Left ventricle myocardium inferior (tissue), 1 donor: ENCODE results near the gene CDV3. TPM values are rescaled to one million over a fixed set of nuclear protein-coding genes. Genes with fewer than 3 reads are reported as not detected.

ENCODE experiments used
- DNase-seq: peaks from one replicate; pipeline ENCODE4 v3.0.0-alpha.2; 2020
- H3K27ac ChIP-seq: fragments of 200-600 bp; replicated peaks from 2 replicates; pipeline ENCODE4 v1.8.0; 2021
- H3K27me3 ChIP-seq: fragments of 200-600 bp; 2 replicates; pipeline ENCODE4 v1.8.0; 2021; ENCODE audit warnings: low read depth
- H3K36me3 ChIP-seq: fragments of 200-600 bp; 2 replicates; pipeline ENCODE4 v1.8.0; 2021
- H3K4me1 ChIP-seq: fragments of 200-600 bp; 2 replicates; pipeline ENCODE4 v1.8.0; 2021
- H3K4me3 ChIP-seq: fragments of 200-600 bp; 2 replicates; pipeline ENCODE4 v1.8.0; 2021; ENCODE audit warnings: mild to moderate bottlenecking, moderate library complexity
- H3K9me3 ChIP-seq: fragments of 200-600 bp; replicated peaks from 2 replicates; pipeline ENCODE4 v1.8.0; 2021
- CTCF ChIP-seq: fragments of 200-600 bp; IDR thresholded peaks from 2 replicates; pipeline ENCODE4 v1.8.0; 2021; ENCODE audit warnings: antibody characterized with exemption, mild to moderate bottlenecking, borderline replicate concordance
- intact Hi-C: fragments of 100-400 bp; cut with micrococcal nuclease; formaldehyde crosslinking; loops from one replicate; pipeline ENCODE4 v1.11.0; 2022
- total RNA-seq: library from RNA; stranded (reverse); fragmentation: NEBNext Ultra II Directional; extraction: Animal tissue kit (Norgen Biotek cat#: 25700); gene quantifications from one replicate; pipeline ENCODE4 v1.2.1, GENCODE V29; 2021
- donor health status: DM: no; HTN: yes; CAD: no; lungs with severe emphysema.

CDV3 gene
- total RNA-seq, 1 donor from 2014 or later: 134 TPM

- Histone ChIP-seq H3K27me3 (no peaks in the 10 kb centered on the region), H3K27ac (no peak overlapping the region), H3K4me1 (no peaks in the 10 kb centered on the region), H3K4me3 (no peak overlapping the region), H3K36me3 (peaks cover 51% of the 10 kb centered on the region), H3K9me3 (no peaks in the 10 kb centered on the region)
- no peak for TF ChIP-seq CTCF
- intact Hi-C loops: no loop called here
- DNase-seq: no peak
Measured at GRCh38 chr3:133606342-133606741, 32.9 kb downstream of the CDV3 start.

GRCh38 chr3:133606902-133607301 is 33.4 kb downstream of the CDV3 start:
- Histone ChIP-seq H3K9me3 (no peaks in the 10 kb centered on the region), H3K4me3 (no peak overlapping the region), H3K27ac (no peak overlapping the region), H3K4me1 (no peaks in the 10 kb centered on the region), H3K27me3 (no peaks in the 10 kb centered on the region), H3K36me3 (peaks cover 56% of the 10 kb centered on the region)
- no peak for DNase-seq
- intact Hi-C loops: no loop called here
- TF ChIP-seq CTCF: no peak

GRCh38 chr3:133607816-133608215 is 34.3 kb downstream of the CDV3 start:
- no peaks in the 10 kb centered on the region for H3K27me3 ChIP-seq
- DNase-seq: no peak
- peaks cover 63% of the 10 kb centered on the region for H3K36me3 ChIP-seq
- no peaks in the 10 kb centered on the region for H3K4me1 ChIP-seq
- intact Hi-C loops: no loop called here
- H3K4me3 ChIP-seq: no peak overlapping the region
- TF ChIP-seq CTCF: no peak
- no peaks in the 10 kb centered on the region for H3K9me3 ChIP-seq
- H3K27ac ChIP-seq: no peak overlapping the region

GRCh38 chr3:133608388-133608787 is 34.9 kb downstream of the CDV3 start:
- peaks cover 66% of the 10 kb centered on the region for H3K36me3 ChIP-seq
- intact Hi-C loops: no loop called here

GRCh38 chr3:133610031-133610430 is 36.5 kb downstream of the CDV3 start:
- H3K4me1 ChIP-seq: no peaks in the 10 kb centered on the region
- H3K9me3 ChIP-seq: no peaks in the 10 kb centered on the region
- intact Hi-C loops: no loop called here
- DNase-seq: no peak
- H3K36me3 ChIP-seq: peaks cover 71% of the 10 kb centered on the region
- no peaks in the 10 kb centered on the region for H3K27me3 ChIP-seq
- H3K27ac ChIP-seq: no peak overlapping the region
- H3K4me3 ChIP-seq: no peak overlapping the region
- TF ChIP-seq CTCF: no peak

More at GRCh38 chr3:133608388-133608787, 34.9 kb downstream of the CDV3 start:
- H3K4me3 ChIP-seq: no peak overlapping the region
- no peak for DNase-seq
- TF ChIP-seq CTCF: no peak
- H3K27me3 ChIP-seq: no peaks in the 10 kb centered on the region
- H3K4me1 ChIP-seq: no peaks in the 10 kb centered on the region
- no peak overlapping the region for H3K27ac ChIP-seq
- no peaks in the 10 kb centered on the region for H3K9me3 ChIP-seq

- Histone ChIP-seq H3K36me3 (peaks cover 84% of the 10 kb centered on the region), H3K9me3 (no peaks in the 10 kb centered on the region), H3K4me1 (no peaks in the 10 kb centered on the region), H3K27me3 (no peaks in the 10 kb centered on the region), H3K4me3 (no peak overlapping the region), H3K27ac (no peak overlapping the region)
- TF ChIP-seq CTCF: no peak
- intact Hi-C loops: no loop called here
- DNase-seq: no peak
Measured at GRCh38 chr3:133611534-133611933, 38.0 kb downstream of the CDV3 start.
